MCF 10A (cell line): ENCODE measurements around the gene FAT1. TPM values are rescaled to one million over a fixed set of nuclear protein-coding genes. Genes with fewer than 3 reads are reported as not detected.

Source experiments
- BruUV-seq: library from RNA; stranded (reverse); fragments of 400-500 nt; replicated peaks from 2 replicates; lab custom pipeline; 2021; lab: Mats Ljungman, UMichigan
- CTCF ChIA-PET: fragments of 300-600 bp; sonication (Branson Sonifier 250); formaldehyde crosslinking; extraction: SDS; loops from one replicate; lab custom pipeline; 2021; ENCODE audit warnings: antibody characterized with exemption, inconsistent platforms; lab: Yijun Ruan, JAX
- POLR2A ChIA-PET: fragments of 300-600, 350-650 bp; sonication (Branson Sonifier 250); formaldehyde crosslinking; extraction: SDS; loops from one replicate; lab custom pipeline; 2020; ENCODE audit warnings: antibody characterized with exemption, inconsistent platforms; lab: Yijun Ruan, JAX
- DNase-seq: peaks from one replicate; pipeline ENCODE4 v3.0.0-alpha.2; 2018; ENCODE audit not compliant: unreplicated experiment
- H3K27ac Mint-ChIP-seq: one replicate; pipeline ENCODE4 v1.8.0; 2022; ENCODE audit warnings: mild to moderate bottlenecking, low read depth, mixed read lengths; ENCODE audit not compliant: unreplicated experiment
- H3K27me3 Mint-ChIP-seq: one replicate; pipeline ENCODE4 v1.8.0; 2022; ENCODE audit warnings: mixed read lengths; ENCODE audit not compliant: insufficient read depth, unreplicated experiment
- H3K36me3 Mint-ChIP-seq: one replicate; pipeline ENCODE4 v1.8.0; 2022; ENCODE audit warnings: mild to moderate bottlenecking, moderate library complexity, mixed read lengths; ENCODE audit not compliant: insufficient read depth, unreplicated experiment
- H3K4me1 Mint-ChIP-seq: one replicate; pipeline ENCODE4 v1.8.0; 2022; ENCODE audit warnings: mixed read lengths; ENCODE audit not compliant: insufficient read depth, unreplicated experiment
- H3K4me3 Mint-ChIP-seq: one replicate; pipeline ENCODE4 v1.8.0; 2022; ENCODE audit warnings: mild to moderate bottlenecking, moderate library complexity, mixed read lengths; ENCODE audit not compliant: unreplicated experiment
- H3K9me3 Mint-ChIP-seq: one replicate; pipeline ENCODE4 v1.8.0; 2022; ENCODE audit warnings: mixed read lengths; ENCODE audit not compliant: unreplicated experiment
- intact Hi-C: fragments of 100-400 bp; cut with micrococcal nuclease; formaldehyde crosslinking; loops from 2 replicates; pipeline ENCODE4 v1.14.1; 2022
- total RNA-seq: library from RNA; stranded (reverse); gene quantifications from 2 replicates; pipeline ENCODE4 v1.2.3, GENCODE V29; 2022
- TF ChIP-seq, protein P1 (sequence below): fragments of 200-600 bp; IDR thresholded peaks from one replicate; pipeline ENCODE4 v1.8.0; 2022; ENCODE audit warnings: antibody characterized with exemption, mild to moderate bottlenecking; ENCODE audit not compliant: unreplicated experiment

FAT1 gene
- total RNA-seq, 1 experiment from 2014 or later: 165 TPM

DNA sequence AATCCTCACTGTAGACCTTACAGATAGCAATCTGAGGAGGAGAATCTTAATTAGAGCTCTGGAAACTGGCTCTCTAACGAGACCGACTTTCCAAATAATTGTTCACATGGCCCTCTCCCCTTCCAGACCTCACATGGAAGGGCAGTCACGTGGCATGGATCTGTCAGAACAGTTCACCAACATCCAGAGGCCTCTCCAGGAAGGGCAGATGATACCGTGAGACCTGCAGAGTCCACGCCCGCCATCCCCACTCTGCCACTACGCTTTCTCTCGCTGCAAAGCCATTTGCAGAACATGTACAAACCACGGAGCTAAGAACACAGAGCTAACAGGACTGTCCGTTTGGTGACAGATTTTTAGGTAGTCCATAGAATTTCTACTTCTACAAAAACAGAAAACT lies 20.7 kb downstream of the FAT1 start:
- POLR2A ChIA-PET: interaction anchor here (1.4 to 1.7 kb wide), 3 partner anchors 9 to 16 kb away, joined by 3 to 7 read pairs (median 5); no protein-coding TSS in a partner anchor
- H3K27me3 Mint-ChIP-seq: no peaks in the 10 kb centered on the region
- CTCF ChIA-PET: no interaction called here
- H3K4me3 Mint-ChIP-seq: no peak overlapping the region
- no peak overlapping the region for H3K27ac Mint-ChIP-seq
- peaks cover 39% of the 10 kb centered on the region for H3K4me1 Mint-ChIP-seq
- H3K36me3 Mint-ChIP-seq: peaks cover 64% of the 10 kb centered on the region
- DNase-seq: no peak
- no TSS peak for BruUV-seq
- H3K9me3 Mint-ChIP-seq: no peaks in the 10 kb centered on the region
- intact Hi-C loops: no loop called here
- TF ChIP-seq, protein P1, sequence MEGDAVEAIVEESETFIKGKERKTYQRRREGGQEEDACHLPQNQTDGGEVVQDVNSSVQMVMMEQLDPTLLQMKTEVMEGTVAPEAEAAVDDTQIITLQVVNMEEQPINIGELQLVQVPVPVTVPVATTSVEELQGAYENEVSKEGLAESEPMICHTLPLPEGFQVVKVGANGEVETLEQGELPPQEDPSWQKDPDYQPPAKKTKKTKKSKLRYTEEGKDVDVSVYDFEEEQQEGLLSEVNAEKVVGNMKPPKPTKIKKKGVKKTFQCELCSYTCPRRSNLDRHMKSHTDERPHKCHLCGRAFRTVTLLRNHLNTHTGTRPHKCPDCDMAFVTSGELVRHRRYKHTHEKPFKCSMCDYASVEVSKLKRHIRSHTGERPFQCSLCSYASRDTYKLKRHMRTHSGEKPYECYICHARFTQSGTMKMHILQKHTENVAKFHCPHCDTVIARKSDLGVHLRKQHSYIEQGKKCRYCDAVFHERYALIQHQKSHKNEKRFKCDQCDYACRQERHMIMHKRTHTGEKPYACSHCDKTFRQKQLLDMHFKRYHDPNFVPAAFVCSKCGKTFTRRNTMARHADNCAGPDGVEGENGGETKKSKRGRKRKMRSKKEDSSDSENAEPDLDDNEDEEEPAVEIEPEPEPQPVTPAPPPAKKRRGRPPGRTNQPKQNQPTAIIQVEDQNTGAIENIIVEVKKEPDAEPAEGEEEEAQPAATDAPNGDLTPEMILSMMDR: no peak

DNA sequence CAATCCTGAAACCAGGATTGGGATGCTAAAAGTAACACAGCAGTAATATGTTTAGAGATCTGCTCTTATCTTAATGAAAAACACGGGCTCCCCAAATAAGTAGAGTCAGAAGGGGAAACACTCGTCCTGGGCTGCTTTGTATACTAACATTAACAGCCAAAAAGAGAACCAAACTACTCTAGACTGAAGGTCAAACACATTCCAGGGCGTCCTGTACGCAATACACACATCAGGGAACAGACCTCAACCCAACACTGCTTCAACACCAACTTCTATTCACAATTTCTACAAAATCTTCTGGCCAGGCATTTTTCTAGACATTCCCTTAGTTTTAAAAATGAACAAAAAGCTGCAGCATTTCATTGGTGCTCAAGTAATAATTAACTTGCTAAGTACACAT lies 21.4 kb downstream of the FAT1 start:
- intact Hi-C loops: no loop called here
- TF ChIP-seq, protein P1: no peak
- DNase-seq: no peak
- BruUV-seq: no TSS peak
- H3K4me3 Mint-ChIP-seq: no peak overlapping the region
- no peak overlapping the region for H3K27ac Mint-ChIP-seq
- H3K4me1 Mint-ChIP-seq: peaks cover 39% of the 10 kb centered on the region
- CTCF ChIA-PET: no interaction called here
- no peaks in the 10 kb centered on the region for H3K27me3 Mint-ChIP-seq
- H3K9me3 Mint-ChIP-seq: no peaks in the 10 kb centered on the region
- H3K36me3 Mint-ChIP-seq: peaks cover 63% of the 10 kb centered on the region
- POLR2A ChIA-PET: interaction anchor here (1.0 to 1.7 kb wide), 3 partner anchors 8 to 10 kb away, joined by 5 to 7 read pairs (median 5); no protein-coding TSS in a partner anchor

DNA sequence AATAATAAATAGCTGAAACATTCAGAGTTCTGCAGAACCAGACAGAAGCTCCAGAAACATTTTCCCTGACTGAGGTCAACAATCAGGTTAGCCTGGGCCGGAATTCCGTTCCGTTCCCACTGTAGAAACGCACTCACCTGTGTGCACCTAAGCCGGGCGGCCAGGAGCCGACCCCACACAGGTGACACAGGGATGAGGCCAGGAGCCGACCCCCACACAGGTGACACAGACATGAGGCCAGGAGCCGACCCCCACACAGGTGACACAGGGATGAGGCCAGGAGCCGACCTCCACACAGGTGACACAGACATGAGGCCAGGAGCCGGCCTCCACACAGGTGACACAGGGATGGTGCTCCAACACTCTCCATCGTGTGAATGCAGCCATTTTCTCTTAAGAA lies 21.9 kb downstream of the FAT1 start:
- H3K4me3 Mint-ChIP-seq: no peak overlapping the region
- H3K36me3 Mint-ChIP-seq: peaks cover 58% of the 10 kb centered on the region
- CTCF ChIA-PET: interaction anchor here (0.6 kb wide), 1 partner anchor 144 kb away, joined by 4 read pairs; no protein-coding TSS in a partner anchor
- peak overlapping the region; percentile 88 for H3K27ac Mint-ChIP-seq
- H3K4me1 Mint-ChIP-seq: peaks cover 39% of the 10 kb centered on the region
- intact Hi-C loops: no loop called here
- H3K27me3 Mint-ChIP-seq: no peaks in the 10 kb centered on the region
- no TSS peak for BruUV-seq
- no peak for DNase-seq
- POLR2A ChIA-PET: interaction anchor here (0.8 to 1.0 kb wide), 3 partner anchors 8 to 23 kb away, joined by 3 to 5 read pairs (median 4); no protein-coding TSS in a partner anchor
- TF ChIP-seq, protein P1: no peak
- H3K9me3 Mint-ChIP-seq: no peaks in the 10 kb centered on the region

DNA sequence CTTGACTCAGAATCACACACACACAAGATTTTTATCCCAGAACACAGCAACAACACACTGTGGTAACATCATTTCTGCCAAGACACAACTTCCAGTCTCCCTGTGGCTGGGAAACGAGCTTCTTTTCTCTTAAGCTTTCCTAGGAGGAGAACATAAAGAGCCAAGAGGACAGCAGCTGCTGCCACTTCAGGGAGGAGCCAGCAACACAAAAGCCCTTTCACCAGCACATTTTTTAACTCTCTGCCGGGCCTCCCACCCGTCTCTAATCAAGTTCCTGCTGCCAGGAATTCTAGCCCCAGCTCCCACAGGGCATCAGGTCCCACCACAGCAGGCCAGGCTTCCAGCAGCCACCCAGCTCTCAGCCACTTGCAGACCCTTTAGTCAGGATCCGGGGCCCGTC lies 22.4 kb downstream of the FAT1 start:
- CTCF ChIA-PET: interaction anchor here (0.6 to 1.4 kb wide), 2 partner anchors 31 to 143 kb away, joined by 3 to 4 read pairs; no protein-coding TSS in a partner anchor

More for the DNA sequence above, 22.4 kb downstream of the FAT1 start:
- no TSS peak for BruUV-seq
- Mint-ChIP-seq H3K4me3 (peak overlapping the region; percentile 52), H3K27me3 (no peaks in the 10 kb centered on the region), H3K27ac (peak overlapping the region; percentile 88), H3K36me3 (peaks cover 57% of the 10 kb centered on the region), H3K4me1 (peaks cover 41% of the 10 kb centered on the region), H3K9me3 (no peaks in the 10 kb centered on the region)
- no peak for DNase-seq
- POLR2A ChIA-PET: interaction anchor here (0.8 to 1.0 kb wide), 3 partner anchors 8 to 24 kb away, joined by 3 to 5 read pairs (median 4); no protein-coding TSS in a partner anchor
- TF ChIP-seq, protein P1: no peak
- intact Hi-C loops: no loop called here
